GM18861 (cell line): ENCODE results near the gene PPP1R14D.

Experiments used
- ATAC-seq: cut with Tn5 transposase; IDR thresholded peaks from one replicate; pipeline ENCODE4 v1.9.1; 2021; ENCODE audit not compliant: unreplicated experiment

Gene PPP1R14D

GRCh38 chr15:40787991-40788390, 40.5 kb downstream of the PPP1R14D start:
- ATAC-seq: no peak

- no peak for ATAC-seq
Observed at GRCh38 chr15:40787344-40787841, 41.1 kb downstream of the PPP1R14D start.

GRCh38 chr15:40785814-40786213, 42.7 kb downstream of the PPP1R14D start:
- no peak for ATAC-seq

- ATAC-seq: no peak
Observed at GRCh38 chr15:40785164-40785563, 43.3 kb downstream of the PPP1R14D start.

GRCh38 chr15:40782609-40783227, 45.8 kb downstream of the PPP1R14D start:
- ATAC-seq: peak; percentile 76

GRCh38 chr15:40776537-40777141, 51.9 kb downstream of the PPP1R14D start:
- ATAC-seq: no peak

- no peak for ATAC-seq
Observed at GRCh38 chr15:40775740-40776536, 52.6 kb downstream of the PPP1R14D start.

- no peak for ATAC-seq
Observed at GRCh38 chr15:40775007-40775406, 53.5 kb downstream of the PPP1R14D start.

GRCh38 chr15:40773902-40774301, 54.6 kb downstream of the PPP1R14D start:
- no peak for ATAC-seq

- ATAC-seq: no peak
Observed at GRCh38 chr15:40773496-40773895, 55.0 kb downstream of the PPP1R14D start.

- no peak for ATAC-seq
Observed at GRCh38 chr15:40772014-40772413, 56.5 kb downstream of the PPP1R14D start.

GRCh38 chr15:40771242-40771641, 57.3 kb downstream of the PPP1R14D start:
- ATAC-seq: no peak

- ATAC-seq: no peak
Observed at GRCh38 chr15:40770147-40770721, 58.3 kb downstream of the PPP1R14D start.

GRCh38 chr15:40769274-40770146, 59.0 kb downstream of the PPP1R14D start, which contains the start of gene C15orf62:
Gene C15orf62 (plus strand): TSS chr15:40769980. CDS start chr15:40770496, 516 bp downstream.
- peak; percentile 41 for ATAC-seq

GRCh38 chr15:40768521-40769273, 59.8 kb downstream of the PPP1R14D start:
- ATAC-seq: no peak

- ATAC-seq: no peak
Observed at GRCh38 chr15:40767838-40768500, 60.5 kb downstream of the PPP1R14D start.

GRCh38 chr15:40766906-40767837, 61.3 kb downstream of the PPP1R14D start:
- ATAC-seq: no peak

- no peak for ATAC-seq
Observed at GRCh38 chr15:40766194-40766815, 62.2 kb downstream of the PPP1R14D start.
